HepG2 (cell line): ENCODE results near the gene IPCEF1. TPM values are rescaled to one million over a fixed set of nuclear protein-coding genes. Genes with fewer than 3 reads are reported as not detected.

Source experiments
- ATAC-seq: fragments of 200-7000 bp; cut with Tn5 transposase; 3 replicates; pipeline ENCODE4 v1.9.1; 2020; ENCODE audit warnings: mild to moderate bottlenecking, moderate library complexity
- BruUV-seq: library from RNA; stranded (reverse); fragments of 400-500 nt; replicated peaks from 2 replicates; lab custom pipeline; 2021; lab: Mats Ljungman, UMichigan
- CTCF ChIA-PET: fragments of 300-600 bp; formaldehyde crosslinking; extraction: SDS; loops from one replicate; lab custom pipeline; 2021; ENCODE audit warnings: low total read pairs, inconsistent platforms, low intra/inter-chr PET ratio; lab: Yijun Ruan, JAX
- POLR2A ChIA-PET: fragments of 350-600 bp; sonication (Branson Sonifier 250); formaldehyde crosslinking; loops from one replicate; lab custom pipeline; 2020; ENCODE audit warnings: antibody characterized with exemption, inconsistent platforms; lab: Yijun Ruan, JAX
- DNase-seq: peaks from one replicate; pipeline ENCODE4 v3.0.0-alpha.2; 2015; ENCODE audit warnings: low spot score
- FAIRE-seq: peaks from 3 replicates; lab custom pipeline; 2011; peaks lifted over from hg19 to GRCh38; lab: Jason Lieb, UNC
- H2AFZ ChIP-seq: one replicate; pipeline ENCODE4 v1.6.1; 2011; ENCODE audit warnings: low read length, inconsistent platforms
- H3K27ac ChIP-seq: fragments of 300-600 bp; 3 replicates; pipeline ENCODE4 v1.8.0; 2011; ENCODE audit warnings: mixed run types, mild to moderate bottlenecking, mixed read lengths, low read length, inconsistent platforms; ENCODE audit not compliant: insufficient read depth; ENCODE audit errors: extremely low read length
- H3K27me3 ChIP-seq, 2 experiments: fragments of 200-600 bp in 1 of 2; 2 replicates in 1 of 2; 3 replicates in 1 of 2; pipeline versions ENCODE4 v1.6.0 to v1.8.0; 2011; ENCODE audit warnings: low read length in 2 of 2, mild to moderate bottlenecking in 2 of 2, moderate library complexity in 2 of 2, inconsistent platforms in 1 of 2; ENCODE audit not compliant: insufficient read depth in 2 of 2, control insufficient read depth in 1 of 2
- H3K36me3 ChIP-seq, 2 experiments: fragments of 200-600 bp in 1 of 2; replicated peaks in 1 of 2; 2 replicates in 1 of 2; 3 replicates in 1 of 2; pipeline versions ENCODE4 v1.5.1 to v1.8.0; 2011; ENCODE audit warnings: low read length in 2 of 2, inconsistent platforms in 1 of 2; ENCODE audit not compliant: insufficient read depth in 2 of 2, control insufficient read depth in 1 of 2
- H3K4me1 ChIP-seq: 2 replicates; pipeline ENCODE4 v1.5.1; 2012; ENCODE audit warnings: low read length, inconsistent platforms; ENCODE audit not compliant: insufficient read depth
- H3K4me2 ChIP-seq: 2 replicates; pipeline ENCODE4 v1.6.0; 2011; ENCODE audit warnings: low read depth, low read length, inconsistent platforms
- H3K4me3 ChIP-seq, 3 experiments: fragments of 200-600 bp in 1 of 3; sonication (generic), shearing (Covaris generic) in 1 of 3; replicated peaks in 1 of 3; 2 replicates each; pipeline ENCODE4 v1.5.1; 2011 to 2016; ENCODE audit warnings: low read length in 3 of 3, inconsistent platforms in 2 of 3, low read depth in 2 of 3, mild to moderate bottlenecking in 2 of 3, control low read depth in 1 of 3, mixed read lengths in 1 of 3; ENCODE audit not compliant: insufficient read depth in 1 of 3
- H3K79me2 ChIP-seq: one replicate; pipeline ENCODE4 v1.6.1; 2011; ENCODE audit warnings: low read length, inconsistent platforms; ENCODE audit not compliant: insufficient read depth
- H3K9ac ChIP-seq: 2 replicates; pipeline ENCODE4 v1.6.0; 2011; ENCODE audit warnings: mild to moderate bottlenecking, low read depth, low read length, inconsistent platforms; ENCODE audit not compliant: insufficient read depth
- H3K9me3 ChIP-seq: 2 replicates; pipeline ENCODE4 v1.5.1; 2012; ENCODE audit warnings: mild to moderate bottlenecking, low read length
- H4K20me1 ChIP-seq: 2 replicates; pipeline ENCODE4 v1.6.0; 2011; ENCODE audit warnings: inconsistent platforms, mild to moderate bottlenecking, low read length, moderate library complexity; ENCODE audit not compliant: insufficient read depth
- FOXA1 ChIP-seq, 2 experiments: fragments of 450-650 bp in 1 of 2; sonication (generic) in 1 of 2; formaldehyde crosslinking in 1 of 2; IDR thresholded peaks; 2 replicates each; pipeline versions ENCODE4 v1.4.0 to v1.6.1; 2016 to 2020; ENCODE audit warnings: missing genetic modification reagents in 1 of 2
- FOXO1 ChIP-seq: sonication (generic); formaldehyde crosslinking; IDR thresholded peaks from 2 replicates; pipeline ENCODE4 v1.4.0; 2020; ENCODE audit warnings: missing genetic modification reagents
- MED1 ChIP-seq: sonication (generic); formaldehyde crosslinking; IDR thresholded peaks from 2 replicates; pipeline ENCODE4 v1.4.0; 2020; ENCODE audit warnings: missing genetic modification reagents
- NFIC ChIP-seq: IDR thresholded peaks from 2 replicates; pipeline ENCODE4 v1.6.1; 2012; ENCODE audit warnings: mild to moderate bottlenecking, low read length, inconsistent platforms
- NFKB2 ChIP-seq: sonication (generic); formaldehyde crosslinking; IDR thresholded peaks from 2 replicates; pipeline ENCODE4 v1.4.0; 2020; ENCODE audit warnings: missing genetic modification reagents, borderline replicate concordance
- POGZ ChIP-seq: sonication (generic); formaldehyde crosslinking; IDR thresholded peaks from 2 replicates; pipeline ENCODE4 v1.4.0; 2020; ENCODE audit warnings: mild to moderate bottlenecking, missing genetic modification reagents
- PPARG ChIP-seq: conservative IDR thresholded peaks from 2 replicates; pipeline ENCODE4 v1.6.1; 2016; ENCODE audit warnings: missing biosample characterization, missing genetic modification reagents
- SOX13 ChIP-seq, 3 experiments: fragments of 450-650 bp in 1 of 3; sonication (generic) in 1 of 3; formaldehyde crosslinking in 1 of 3; IDR thresholded peaks in 2 of 3; conservative IDR thresholded peaks in 1 of 3; 2 replicates each; pipeline versions ENCODE4 v1.5.0 to v1.6.1; 2016 to 2020; ENCODE audit warnings: antibody characterized with exemption in 1 of 3, mild to moderate bottlenecking in 1 of 3, missing compliant biosample characterization in 1 of 3, missing genetic modification reagents in 1 of 3, moderate library complexity in 1 of 3
- ZBTB7A ChIP-seq: sonication (generic); formaldehyde crosslinking; IDR thresholded peaks from 2 replicates; pipeline ENCODE4 v1.8.0; 2022; ENCODE audit warnings: mild to moderate bottlenecking, missing genetic modification reagents
- ZNF205 ChIP-seq: IDR thresholded peaks from 2 replicates; pipeline ENCODE4 v1.6.1; 2018; ENCODE audit warnings: missing biosample characterization, missing genetic modification reagents
- ZNF292 ChIP-seq: sonication (generic); formaldehyde crosslinking; IDR thresholded peaks from 2 replicates; pipeline ENCODE4 v1.8.1; 2022; ENCODE audit warnings: mild to moderate bottlenecking, low read depth, missing genetic modification reagents, borderline replicate concordance
- ZNF30 ChIP-seq: sonication (generic); formaldehyde crosslinking; IDR thresholded peaks from 2 replicates; pipeline ENCODE4 v1.5.0; 2020; ENCODE audit warnings: mild to moderate bottlenecking, missing genetic modification reagents
- ZNF33A ChIP-seq: sonication (generic); formaldehyde crosslinking; IDR thresholded peaks from 2 replicates; pipeline ENCODE4 v1.5.1; 2020; ENCODE audit warnings: missing genetic modification reagents, mild to moderate bottlenecking, moderate library complexity, borderline replicate concordance
- ZNF556 ChIP-seq: sonication (generic); formaldehyde crosslinking; IDR thresholded peaks from 2 replicates; pipeline ENCODE4 v1.4.0; 2020; ENCODE audit warnings: mild to moderate bottlenecking, missing genetic modification reagents, borderline replicate concordance
- ZNF761 ChIP-seq: sonication (generic); formaldehyde crosslinking; conservative IDR thresholded peaks from 2 replicates; pipeline ENCODE4 v1.4.0; 2020; ENCODE audit warnings: mild to moderate bottlenecking, missing genetic modification reagents
- WGBS: methylation state at CpG from one replicate; pipeline ENCODE4 v1.1.6; 2017; ENCODE audit warnings: low lambda C conversion rate; 5-methylcytosine and 5-hydroxymethylcytosine counted together
- in situ Hi-C: cut with HindIII; loops from 2 replicates; pipeline ENCODE4 v1.10.0; 2017; ENCODE audit warnings: low pct_unique_long_range_greater_than_20kb; ENCODE audit not compliant: extremely low pct_ligation_motif_present
- intact Hi-C: fragments of 100-400 bp; cut with micrococcal nuclease; formaldehyde crosslinking; loops from one replicate; pipeline ENCODE4 v1.10.0; 2022; ENCODE audit not compliant: unreplicated experiment
- polyA plus RNA-seq, 8 experiments: library from polyadenylated mRNA; depleted of rRNA in 3 of 8; stranded (reverse) in 7 of 8; unstranded in 1 of 8; fragments of >200 nt; fragmentation: Illumina TruSeq in 4 of 8; extraction: Trizol in 4 of 8; gene quantifications; 2 replicates each; pipeline versions ENCODE4 v1.2.1 to v1.2.3, GENCODE V29; 2011 to 2016; ENCODE audit warnings: low read depth in 4 of 8, missing spikeins in 1 of 8, mixed read lengths in 1 of 8; ENCODE audit not compliant: insufficient read depth in 1 of 8
- total RNA-seq, 5 experiments: library from RNA; depleted of rRNA; stranded (reverse); fragments of >200 nt; fragmentation: Illumina TruSeq; extraction: Trizol; gene quantifications; 2 replicates each; pipeline ENCODE4 v1.2.3, GENCODE V29; 2016; ENCODE audit warnings: low read depth in 1 of 5

IPCEF1 gene
- total and polyA plus RNA-seq, 2 of the 13 experiments (the other 11 are each of a cell fraction or from before 2014, with no cell fraction given), result 0.03 TPM; not detected in 1

DNA sequence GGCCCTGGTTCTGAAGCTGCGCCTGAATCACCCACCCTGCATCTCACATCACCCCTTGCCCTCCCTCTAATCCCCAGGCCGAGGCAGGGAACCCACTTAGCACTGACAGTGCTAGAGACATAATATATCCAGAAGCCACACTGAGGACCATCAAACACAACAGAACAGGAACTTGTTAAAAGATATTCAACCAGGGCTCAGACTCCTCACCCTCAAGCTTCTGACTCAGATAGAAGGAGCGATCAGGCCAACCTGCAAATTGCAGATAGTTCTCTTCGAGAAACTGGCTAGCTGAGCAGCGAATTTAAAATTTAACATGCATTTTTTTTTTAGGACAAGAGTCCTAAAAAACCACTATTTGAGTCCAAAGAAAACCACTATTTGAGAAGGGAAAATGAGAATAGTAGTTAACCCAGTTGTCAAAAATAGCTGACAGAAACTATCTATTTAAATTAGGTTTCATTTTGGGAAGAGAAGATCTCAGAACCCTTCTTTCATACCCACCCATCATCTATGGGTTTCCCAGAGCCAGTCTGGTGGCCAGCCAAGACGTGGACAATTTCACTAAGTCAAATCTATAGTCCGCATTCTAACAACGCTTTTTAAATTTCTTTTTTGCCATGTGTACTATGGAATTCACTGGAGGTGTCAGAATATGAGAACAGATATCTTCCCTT is 222.0 kb downstream of the IPCEF1 start:
- H4K20me1 ChIP-seq, result no peaks in the 10 kb centered on the region
- BruUV-seq, result no TSS peak
- H3K27ac ChIP-seq, result no peak overlapping the region
- H3K27me3 ChIP-seq, result 0 out of 5 replicates have a peak, but pooled peaks cover 0 to 3% of the 10 kb centered on the region in 2 experiments
- TF ChIP-seq ZNF205 (no peak), MED1 (CRISPR knock-in tag) (no peak), NFKB2 (CRISPR knock-in tag) (no peak), ZNF30 (no peak), SOX13 (IDR thresholded peaks at IDR 0.05) (no peak), SOX13 (CRISPR knock-in tag; conservative IDR thresholded peaks at IDR 0.05 in 1 of 2, IDR thresholded peaks at IDR 0.05 in 1 of 2) (no peak), ZNF292 (CRISPR knock-in tag) (no peak), ZNF761 (CRISPR knock-in tag) (no peak), FOXA1 (IDR thresholded peaks at IDR 0.05) (no peak), FOXA1 (CRISPR knock-in tag; IDR thresholded peaks at IDR 0.05) (no peak), POGZ (CRISPR knock-in tag) (no peak), NFIC (no peak), ZBTB7A (CRISPR knock-in tag) (no peak), ZNF33A (CRISPR knock-in tag) (no peak), FOXO1 (CRISPR knock-in tag) (no peak), ZNF556 (CRISPR knock-in tag) (no peak), PPARG (no peak)
- TF ChIP-seq, all 625 proteins: peak for 0
- no peak overlapping the region for H3K4me2 ChIP-seq
- ChIA-PET POLR2A (no interaction called here), CTCF (no interaction called here)
- no peaks in the 10 kb centered on the region for H3K79me2 ChIP-seq
- no peak overlapping the region for H2AFZ ChIP-seq
- H3K36me3 ChIP-seq, result no peaks in the 10 kb centered on the region
- no peaks in the 10 kb centered on the region for H3K4me1 ChIP-seq
- no peaks in the 10 kb centered on the region for H3K9me3 ChIP-seq
- no peak overlapping the region for H3K4me3 ChIP-seq
- in situ Hi-C loops, result no loop called here
- FAIRE-seq (no peak), DNase-seq (no peak), ATAC-seq (no peak)
- H3K9ac ChIP-seq, result no peak overlapping the region
- intact Hi-C loops, result no loop called here
- 33% methylated on average over 8 of the region's 8 CpGs for WGBS
